ENCODE results near the gene TNFRSF17.

The TNFRSF17 gene

GRCh38 chr16:12009462-12009861, 44.5 kb downstream of the TNFRSF17 start:
- no peak for DNase-seq

GRCh38 chr16:12009922-12010321, 44.9 kb downstream of the TNFRSF17 start:
- DNase-seq, result no peak

GRCh38 chr16:12010388-12011251, 45.6 kb downstream of the TNFRSF17 start:
- DNase-seq, result no peak

- DNase-seq, result no peak
Measured at GRCh38 chr16:12011565-12011964, 46.6 kb downstream of the TNFRSF17 start.

GRCh38 chr16:12016291-12016947, 51.4 kb downstream of the TNFRSF17 start:
- DNase-seq, result no peak

GRCh38 chr16:12017558-12017957, 52.5 kb downstream of the TNFRSF17 start:
- no peak for DNase-seq
